Neutrophil (primary cell): ENCODE measurements around the gene RAB10.
A peak's percentile ranks its signal among the peaks of the same experiment; 100 is the strongest.

ENCODE experiments used
- H3K27ac ChIP-seq: fragments of 200-600 bp; sonication (generic); 2 replicates; pipeline ENCODE4 v1.5.1; 2016; ENCODE audit warnings: mild to moderate bottlenecking, moderate library complexity
- H3K27me3 ChIP-seq: fragments of 200-600 bp; sonication (generic); 2 replicates; pipeline ENCODE4 v1.6.0; 2016; ENCODE audit warnings: mild to moderate bottlenecking
- H3K36me3 ChIP-seq: fragments of 200-600 bp; sonication (generic); 2 replicates; pipeline ENCODE4 v1.5.1; 2017
- H3K4me1 ChIP-seq, 2 experiments: fragments of 200-600 bp in 1 of 2; sonication (generic) in 1 of 2; 1 replicate in 1 of 2; 2 replicates in 1 of 2; pipeline versions ENCODE4 v1.5.1 to v1.6.1; 2013 to 2016; ENCODE audit warnings: low read depth in 1 of 2, low read length in 1 of 2, mild to moderate bottlenecking in 1 of 2, moderate library complexity in 1 of 2; ENCODE audit not compliant: control insufficient read depth in 1 of 2, insufficient read depth in 1 of 2
- H3K4me3 ChIP-seq, 2 experiments: fragments of 200-600 bp in 1 of 2; sonication (generic) in 1 of 2; 1 replicate in 1 of 2; 2 replicates in 1 of 2; pipeline ENCODE4 v1.5.1; 2013 to 2016; ENCODE audit warnings: low read depth in 1 of 2, low read length in 1 of 2, mild to moderate bottlenecking in 1 of 2, moderate library complexity in 1 of 2
- H3K9me3 ChIP-seq: fragments of 200-600 bp; sonication (generic); 2 replicates; pipeline ENCODE4 v1.5.1; 2016
- CTCF ChIP-seq: fragments of 200-600 bp; sonication (generic); IDR thresholded peaks from 2 replicates; pipeline ENCODE4 v1.5.1; 2016; ENCODE audit warnings: antibody characterized with exemption

RAB10 gene

GRCh38 chr2:26033270-26033817 is 540 bp upstream of the RAB10 start:
- peaks cover 45 to 56% of the 10 kb centered on the region in 2 experiments for H3K4me1 ChIP-seq
- H3K9me3 ChIP-seq, result no peaks in the 10 kb centered on the region
- TF ChIP-seq CTCF, result no peak
- no peaks in the 10 kb centered on the region for H3K27me3 ChIP-seq
- H3K4me3 ChIP-seq, result peak overlapping the region; percentile 86 to 98
- H3K27ac ChIP-seq, result peak overlapping the region; percentile 97
- peaks cover 2% of the 10 kb centered on the region for H3K36me3 ChIP-seq

GRCh38 chr2:26034637-26034992 is 731 bp downstream of the RAB10 start:
- peaks cover 8% of the 10 kb centered on the region for H3K36me3 ChIP-seq
- TF ChIP-seq CTCF, result no peak
- H3K4me3 ChIP-seq, result peak overlapping the region; percentile 86 to 98
- peak overlapping the region; percentile 97 for H3K27ac ChIP-seq
- H3K9me3 ChIP-seq, result no peaks in the 10 kb centered on the region
- H3K27me3 ChIP-seq, result no peaks in the 10 kb centered on the region
- H3K4me1 ChIP-seq, result peaks cover 55 to 62% of the 10 kb centered on the region in 2 experiments

GRCh38 chr2:26035090-26035743 is 1.3 kb downstream of the RAB10 start:
- H3K27ac ChIP-seq, result peak overlapping the region; percentile 97
- H3K36me3 ChIP-seq, result peaks cover 13% of the 10 kb centered on the region
- H3K27me3 ChIP-seq, result no peaks in the 10 kb centered on the region
- peak overlapping the region; percentile 86 to 98 for H3K4me3 ChIP-seq
- H3K4me1 ChIP-seq, result peaks cover 61 to 68% of the 10 kb centered on the region in 2 experiments
- H3K9me3 ChIP-seq, result no peaks in the 10 kb centered on the region
- TF ChIP-seq CTCF, result no peak

- Histone ChIP-seq H3K4me1 (peaks cover 75 to 79% of the 10 kb centered on the region in 2 experiments), H3K4me3 (no peak overlapping the region), H3K27me3 (no peaks in the 10 kb centered on the region), H3K36me3 (peaks cover 13% of the 10 kb centered on the region), H3K9me3 (no peaks in the 10 kb centered on the region), H3K27ac (peak overlapping the region; percentile 43)
- no peak for TF ChIP-seq CTCF
Observed at GRCh38 chr2:26039603-26040323, 5.9 kb downstream of the RAB10 start.

- Histone ChIP-seq H3K4me3 (no peak overlapping the region), H3K9me3 (no peaks in the 10 kb centered on the region), H3K27ac (peak overlapping the region; percentile 67), H3K4me1 (peaks cover 45 to 60% of the 10 kb centered on the region in 2 experiments), H3K27me3 (no peaks in the 10 kb centered on the region), H3K36me3 (peaks cover 13% of the 10 kb centered on the region)
- no peak for TF ChIP-seq CTCF
Observed at GRCh38 chr2:26043109-26043508, 9.2 kb downstream of the RAB10 start.
